BLaER1 treated with 17β-estradiol and CSF1 and Interleukin-3, amounts not matched to agents 10 nM and 100 nM (cell line): ENCODE data around the gene HARS2.
"Not testable (repeated sequence)": the region's sequence is repeated elsewhere in the genome, so short reads cannot be mapped to it uniquely, and the experiment has no call there.

Experiments used
- H3K27ac ChIP-seq, 11 experiments: shearing (Covaris generic); formaldehyde crosslinking; 2 replicates each; pipeline ENCODE4 v1.8.1; 2022
- H3K27me3 ChIP-seq, 11 experiments: shearing (Covaris generic); formaldehyde crosslinking; 2 replicates each; pipeline ENCODE4 v1.8.1; 2022
- H3K36me3 ChIP-seq, 11 experiments: shearing (Covaris generic); formaldehyde crosslinking; 2 replicates each; pipeline ENCODE4 v1.8.1; 2022
- H3K4me1 ChIP-seq, 10 experiments: shearing (Covaris generic); formaldehyde crosslinking; 2 replicates each; pipeline ENCODE4 v1.8.1; 2022
- H3K4me2 ChIP-seq, 11 experiments: shearing (Covaris generic); formaldehyde crosslinking; 2 replicates each; pipeline ENCODE4 v1.8.1; 2022
- H3K4me3 ChIP-seq, 10 experiments: shearing (Covaris generic); formaldehyde crosslinking; 2 replicates each; pipeline ENCODE4 v1.8.1; 2022
- H3K9ac ChIP-seq, 11 experiments: shearing (Covaris generic); formaldehyde crosslinking; 2 replicates each; pipeline ENCODE4 v1.8.1; 2022
- H3K9me3 ChIP-seq, 11 experiments: shearing (Covaris generic); formaldehyde crosslinking; replicated peaks in 1 of 11; 2 replicates each; pipeline ENCODE4 v1.8.1; 2022
- H4K20me1 ChIP-seq, 11 experiments: shearing (Covaris generic); formaldehyde crosslinking; 2 replicates each; pipeline ENCODE4 v1.8.1; 2022
- Cebpa-rat ChIP-seq, 11 experiments: shearing (Covaris generic); IDR thresholded peaks; 2 replicates each; pipeline ENCODE4 v1.8.1; 2022

The HARS2 gene

GRCh38 chr5:140713562-140714094, 22.4 kb downstream of the HARS2 start:
- H3K4me2 ChIP-seq, result no peak overlapping the region
- peaks cover 0 to 41% (median 34%) of the 10 kb centered on the region in 11 experiments; a peak in 17 of 22 replicates for H3K27me3 ChIP-seq
- H3K27ac ChIP-seq, result no peak overlapping the region
- no peak overlapping the region for H3K4me3 ChIP-seq
- peaks cover 0 to 3% (median 0%) of the 10 kb centered on the region in 11 experiments; a peak in 1 of 22 replicates for H3K9me3 ChIP-seq
- TF ChIP-seq Cebpa-rat (IDR thresholded peaks at IDR 0.05), result no peak
- peaks cover 8 to 17% (median 10%) of the 10 kb centered on the region in 10 experiments; a peak in 18 of 20 replicates for H3K4me1 ChIP-seq
- no peaks in the 10 kb centered on the region; a peak in 1 of 22 replicates for H4K20me1 ChIP-seq
- H3K9ac ChIP-seq, result no peak overlapping the region
- H3K36me3 ChIP-seq, result peaks cover 0 to under 1% (median 0%) of the 10 kb centered on the region in 11 experiments; a peak in 1 of 22 replicates

GRCh38 chr5:140716238-140716637, 25.0 kb downstream of the HARS2 start:
- not testable (repeated sequence) for H3K4me1 ChIP-seq, H4K20me1 ChIP-seq, H3K9me3 ChIP-seq, H3K9ac ChIP-seq, H3K4me3 ChIP-seq, H3K4me2 ChIP-seq, H3K27ac ChIP-seq, H3K36me3 ChIP-seq
- H3K27me3 ChIP-seq, result peaks cover 0 to 18% (median 14%) of the 10 kb centered on the region in 11 experiments; a peak in 16 of 22 replicates

- no peaks in the 10 kb centered on the region for H3K27me3 ChIP-seq
- H3K27ac ChIP-seq, result no peak overlapping the region; a peak in 1 of 22 replicates
- H3K4me1 ChIP-seq, result no peaks in the 10 kb centered on the region
- no peak for TF ChIP-seq Cebpa-rat (IDR thresholded peaks at IDR 0.05)
- no peak overlapping the region for H3K4me3 ChIP-seq
- H3K9ac ChIP-seq, result no peak overlapping the region
- H4K20me1 ChIP-seq, result no peaks in the 10 kb centered on the region
- H3K36me3 ChIP-seq, result no peaks in the 10 kb centered on the region
- H3K4me2 ChIP-seq, result no peak overlapping the region
- no peaks in the 10 kb centered on the region for H3K9me3 ChIP-seq
These were observed 27.0 kb downstream of the HARS2 start for GRCh38 chr5:140718266-140718592.

- not testable (repeated sequence) for H3K4me2 ChIP-seq, H3K27me3 ChIP-seq, H3K27ac ChIP-seq, H3K4me1 ChIP-seq, H3K36me3 ChIP-seq, H3K4me3 ChIP-seq, H4K20me1 ChIP-seq, H3K9me3 ChIP-seq, H3K9ac ChIP-seq
These were observed 29.5 kb downstream of the HARS2 start for GRCh38 chr5:140720738-140721137.

- not testable (repeated sequence) for H3K36me3 ChIP-seq, H3K27ac ChIP-seq, H3K9ac ChIP-seq, H4K20me1 ChIP-seq, H3K4me2 ChIP-seq, H3K4me3 ChIP-seq, H3K27me3 ChIP-seq, H3K4me1 ChIP-seq
- peaks cover 0 to 14% (median 5%) of the 10 kb centered on the region in 11 experiments; a peak in 6 of 22 replicates for H3K9me3 ChIP-seq
These were observed 30.1 kb downstream of the HARS2 start for GRCh38 chr5:140721395-140721794.

GRCh38 chr5:140725799-140726471, 34.7 kb downstream of the HARS2 start:
- no peaks in the 10 kb centered on the region for H4K20me1 ChIP-seq
- peaks cover 0 to 14% (median 9%) of the 10 kb centered on the region in 11 experiments; a peak in 6 of 22 replicates for H3K9me3 ChIP-seq
- no peak overlapping the region for H3K9ac ChIP-seq
- no peak overlapping the region for H3K27ac ChIP-seq
- H3K4me1 ChIP-seq, result no peaks in the 10 kb centered on the region
- no peaks in the 10 kb centered on the region for H3K27me3 ChIP-seq
- no peak for TF ChIP-seq Cebpa-rat (IDR thresholded peaks at IDR 0.05)
- no peaks in the 10 kb centered on the region for H3K36me3 ChIP-seq
- no peak overlapping the region for H3K4me3 ChIP-seq
- H3K4me2 ChIP-seq, result no peak overlapping the region

GRCh38 chr5:140733098-140733497, 41.8 kb downstream of the HARS2 start:
- no peak overlapping the region for H3K27ac ChIP-seq
- H3K36me3 ChIP-seq, result no peaks in the 10 kb centered on the region
- no peak overlapping the region for H3K4me3 ChIP-seq

GRCh38 chr5:140734354-140734753, 43.1 kb downstream of the HARS2 start:
- TF ChIP-seq Cebpa-rat (IDR thresholded peaks at IDR 0.05), result no peak
- H3K4me2 ChIP-seq, result no peak overlapping the region

More at GRCh38 chr5:140733098-140733497, 41.8 kb downstream of the HARS2 start:
- Histone ChIP-seq H3K4me1 (no peaks in the 10 kb centered on the region), H3K9ac (no peak overlapping the region), H3K27me3 (no peaks in the 10 kb centered on the region), H4K20me1 (no peaks in the 10 kb centered on the region), H3K9me3 (peaks cover 10 to 47% (median 22%) of the 10 kb centered on the region in 11 experiments; a peak in 18 of 22 replicates), H3K4me2 (no peak overlapping the region)
- TF ChIP-seq Cebpa-rat (IDR thresholded peaks at IDR 0.05), result no peak

GRCh38 chr5:140737486-140737885, 46.2 kb downstream of the HARS2 start:
- Histone ChIP-seq H3K36me3 (no peaks in the 10 kb centered on the region), H4K20me1 (no peaks in the 10 kb centered on the region), H3K9ac (no peak overlapping the region), H3K9me3 (peaks cover 30 to 84% (median 52%) of the 10 kb centered on the region in 11 experiments), H3K4me2 (no peak overlapping the region), H3K4me3 (no peak overlapping the region), H3K27ac (no peak overlapping the region), H3K4me1 (no peaks in the 10 kb centered on the region), H3K27me3 (no peaks in the 10 kb centered on the region)
- TF ChIP-seq Cebpa-rat (IDR thresholded peaks at IDR 0.05), result no peak

More at GRCh38 chr5:140734354-140734753, 43.1 kb downstream of the HARS2 start:
- peaks cover 19 to 57% (median 30%) of the 10 kb centered on the region in 11 experiments for H3K9me3 ChIP-seq
- H3K4me3 ChIP-seq, result no peak overlapping the region
- no peaks in the 10 kb centered on the region for H4K20me1 ChIP-seq
- no peaks in the 10 kb centered on the region for H3K36me3 ChIP-seq
- H3K27ac ChIP-seq, result no peak overlapping the region
- no peaks in the 10 kb centered on the region for H3K4me1 ChIP-seq
- H3K9ac ChIP-seq, result no peak overlapping the region
- H3K27me3 ChIP-seq, result no peaks in the 10 kb centered on the region

GRCh38 chr5:140741967-140742366, 50.7 kb downstream of the HARS2 start:
- H4K20me1 ChIP-seq, result no peaks in the 10 kb centered on the region
- H3K4me2 ChIP-seq, result no peak overlapping the region
- no peaks in the 10 kb centered on the region for H3K27me3 ChIP-seq
- no peak overlapping the region for H3K4me3 ChIP-seq
- no peak for TF ChIP-seq Cebpa-rat (IDR thresholded peaks at IDR 0.05)
- no peak overlapping the region for H3K9ac ChIP-seq
- peaks cover 65 to 97% (median 80%) of the 10 kb centered on the region in 11 experiments for H3K9me3 ChIP-seq
- H3K27ac ChIP-seq, result no peak overlapping the region
- H3K36me3 ChIP-seq, result no peaks in the 10 kb centered on the region
- no peaks in the 10 kb centered on the region for H3K4me1 ChIP-seq
